Stimulated activated CD4-positive, alpha-beta T cell treated with anti-CD3 and anti-CD28 coated beads, Interleukin-4, amount 100 ng/mL, for 1 hour (primary cell): Measurements from ENCODE around the gene TP53I13.
A peak's percentile ranks its signal among the peaks of the same experiment; 100 is the strongest.

Experiments used
- DNase-seq: peaks from one replicate; pipeline ENCODE4 v3.0.0-alpha.2; 2020

TP53I13 gene

GRCh38 chr17:29617125-29617480 is 48.6 kb downstream of the TP53I13 start:
- peak; percentile 94 for DNase-seq

- peak; percentile 90 for DNase-seq
These were observed 49.2 kb downstream of the TP53I13 start for GRCh38 chr17:29617481-29618271.

- DNase-seq, result no peak
These were observed 50.0 kb downstream of the TP53I13 start for GRCh38 chr17:29618272-29619065.

GRCh38 chr17:29619251-29619650 is 50.8 kb downstream of the TP53I13 start:
- DNase-seq, result no peak

DNA sequence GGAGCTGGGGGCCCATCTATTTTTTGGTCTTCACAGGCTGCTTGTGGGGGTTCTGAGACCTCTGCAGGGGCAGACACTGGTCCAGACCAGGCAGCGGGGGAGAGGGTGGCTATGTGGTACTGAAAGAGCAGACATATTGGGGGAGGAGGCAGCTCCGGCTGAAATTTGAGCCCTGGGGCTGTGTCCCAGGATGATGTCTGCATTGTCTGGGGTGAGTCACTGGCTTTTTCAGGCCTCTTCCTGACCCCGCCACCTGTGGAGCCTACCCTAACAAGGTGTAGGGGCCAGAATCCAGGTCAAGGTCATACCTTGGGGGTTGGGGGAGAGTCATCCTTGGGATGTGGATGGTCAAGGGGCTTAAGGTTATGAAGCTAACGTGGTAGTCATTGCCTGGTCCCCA is 51.8 kb downstream of the TP53I13 start:
- DNase-seq, result no peak

- no peak for DNase-seq
These were observed 52.4 kb downstream of the TP53I13 start for GRCh38 chr17:29620779-29621500.

- DNase-seq, result no peak
These were observed 53.3 kb downstream of the TP53I13 start for GRCh38 chr17:29621751-29622194.
